Fibroblast of skin of abdomen (primary cell): ENCODE measurements around the gene ANO1.
A peak's percentile ranks its signal among the peaks of the same experiment; 100 is the strongest.
"Not testable (repeated sequence)": the region's sequence is repeated elsewhere in the genome, so short reads cannot be mapped to it uniquely, and the experiment has no call there.

Source experiments
- DNase-seq: peaks from one replicate; pipeline ENCODE4 v3.0.0-alpha.2; 2013

Gene ANO1

DNA sequence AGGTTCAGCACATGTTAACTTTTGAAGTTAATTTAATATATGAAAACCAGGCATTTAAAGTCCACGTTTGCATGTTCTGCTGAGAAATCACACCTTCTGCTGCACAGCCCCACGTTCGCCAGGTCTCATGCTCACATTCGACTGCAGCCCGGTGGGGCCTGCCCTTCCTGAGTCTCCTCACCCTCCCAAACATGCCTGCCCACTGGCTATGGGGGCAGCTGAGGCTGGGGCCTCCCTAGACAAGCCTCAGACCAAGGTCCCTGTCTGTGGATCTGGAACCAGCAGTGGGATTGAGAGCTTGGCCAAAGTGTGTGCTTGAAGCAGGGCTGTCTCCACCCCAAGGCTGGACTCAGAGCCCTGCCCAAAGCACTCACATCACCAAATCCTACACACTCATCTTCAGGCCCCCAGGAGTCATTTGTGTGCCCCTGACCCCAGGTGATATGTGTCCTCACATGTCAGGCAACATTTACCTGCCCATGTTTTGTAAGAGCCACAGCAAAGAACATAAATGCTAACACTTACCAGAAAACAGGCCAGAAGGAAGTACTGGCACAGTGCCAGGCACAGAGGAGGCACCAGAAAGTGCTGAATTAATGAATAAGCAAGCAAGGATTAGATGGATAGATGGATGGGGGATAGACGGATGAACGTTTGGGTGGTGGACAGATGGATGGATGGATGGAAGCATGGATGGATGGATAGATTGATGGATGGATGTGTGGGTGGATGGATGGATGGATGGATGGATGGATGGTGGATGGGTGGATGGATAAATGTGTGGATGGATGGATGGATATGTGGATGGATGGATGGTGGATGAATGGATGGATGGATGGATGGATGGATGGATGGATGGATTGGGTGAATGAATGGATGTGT lies 115.5 kb downstream of the ANO1 start:
- no peak for DNase-seq

GRCh38 chr11:70194792-70195791 lies 117.0 kb downstream of the ANO1 start:
- DNase-seq = no peak

GRCh38 chr11:70200212-70200844 lies 122.2 kb downstream of the ANO1 start:
- no peak for DNase-seq

DNA sequence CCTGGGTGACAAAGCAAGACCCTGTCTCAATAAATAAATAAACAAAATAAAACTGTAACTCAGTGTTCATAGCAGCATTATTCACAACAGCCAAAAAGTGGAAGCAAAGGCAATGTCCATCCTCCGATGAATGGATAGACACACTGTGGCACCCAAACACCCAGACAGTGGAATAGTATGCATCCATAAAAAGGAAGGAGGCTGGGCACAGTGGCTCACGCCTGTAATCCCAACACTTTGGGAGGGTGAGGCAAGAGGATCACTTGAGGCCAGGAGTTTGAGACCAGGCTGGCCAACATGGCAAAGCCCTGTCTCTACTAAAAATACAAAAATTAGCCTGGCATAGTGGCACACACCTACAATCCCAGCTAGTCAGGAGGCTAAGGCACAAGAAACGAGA lies 122.9 kb downstream of the ANO1 start:
- not testable (repeated sequence) for DNase-seq

DNA sequence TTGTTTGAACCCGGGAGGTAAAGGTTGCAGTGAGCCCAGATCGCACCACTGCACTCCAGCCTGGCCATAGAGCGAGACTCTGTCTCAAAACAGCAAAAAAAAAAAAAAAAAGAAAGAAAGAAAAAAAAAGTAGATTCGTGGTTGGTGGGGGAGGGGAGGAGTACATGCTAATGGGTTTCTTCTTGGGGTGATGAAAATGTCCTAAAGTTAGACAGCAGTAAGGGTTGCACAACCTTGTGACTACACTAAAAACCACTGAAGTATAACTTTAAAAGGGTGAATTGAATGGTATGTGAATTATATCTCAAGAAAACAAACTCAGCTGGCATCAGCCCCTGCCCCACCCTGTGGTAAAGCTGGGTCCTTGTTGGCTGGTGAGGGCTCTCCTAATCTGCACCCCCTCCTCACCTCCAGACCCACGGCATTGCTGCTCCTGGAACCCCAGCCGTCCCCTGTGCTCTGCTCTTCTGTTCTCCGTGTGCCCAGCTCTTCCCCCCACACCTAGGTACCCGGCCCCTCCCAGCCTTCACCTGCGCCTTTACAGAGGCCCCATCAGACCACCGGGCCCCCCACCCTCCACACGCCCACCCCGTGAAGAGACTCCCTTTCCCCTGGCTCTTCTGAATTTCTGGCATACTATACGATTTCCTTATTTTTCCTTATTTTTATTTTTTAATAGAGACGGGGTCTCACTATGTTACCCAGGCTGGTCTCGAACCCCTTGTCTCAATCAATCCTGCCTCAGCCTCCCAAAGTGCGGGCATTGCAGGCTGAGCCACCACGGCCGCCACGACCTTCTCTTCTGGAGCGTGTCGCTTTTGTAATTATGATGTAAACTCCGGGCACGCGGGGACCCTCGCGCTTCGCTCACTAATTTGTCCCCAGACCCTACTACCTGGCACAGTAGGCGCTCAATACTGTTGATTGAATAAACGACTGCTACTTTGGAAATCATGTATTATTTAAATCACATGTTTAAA lies 124.1 kb downstream of the ANO1 start:
- peak; percentile 33 for DNase-seq

- DNase-seq = peak; percentile 92
Measured at GRCh38 chr11:70202920-70203750, 125.0 kb downstream of the ANO1 start, which contains the start of gene FADD. Gene FADD (plus strand): TSS chr11:70203296. CDS start chr11:70203460, 164 bp downstream.

DNA sequence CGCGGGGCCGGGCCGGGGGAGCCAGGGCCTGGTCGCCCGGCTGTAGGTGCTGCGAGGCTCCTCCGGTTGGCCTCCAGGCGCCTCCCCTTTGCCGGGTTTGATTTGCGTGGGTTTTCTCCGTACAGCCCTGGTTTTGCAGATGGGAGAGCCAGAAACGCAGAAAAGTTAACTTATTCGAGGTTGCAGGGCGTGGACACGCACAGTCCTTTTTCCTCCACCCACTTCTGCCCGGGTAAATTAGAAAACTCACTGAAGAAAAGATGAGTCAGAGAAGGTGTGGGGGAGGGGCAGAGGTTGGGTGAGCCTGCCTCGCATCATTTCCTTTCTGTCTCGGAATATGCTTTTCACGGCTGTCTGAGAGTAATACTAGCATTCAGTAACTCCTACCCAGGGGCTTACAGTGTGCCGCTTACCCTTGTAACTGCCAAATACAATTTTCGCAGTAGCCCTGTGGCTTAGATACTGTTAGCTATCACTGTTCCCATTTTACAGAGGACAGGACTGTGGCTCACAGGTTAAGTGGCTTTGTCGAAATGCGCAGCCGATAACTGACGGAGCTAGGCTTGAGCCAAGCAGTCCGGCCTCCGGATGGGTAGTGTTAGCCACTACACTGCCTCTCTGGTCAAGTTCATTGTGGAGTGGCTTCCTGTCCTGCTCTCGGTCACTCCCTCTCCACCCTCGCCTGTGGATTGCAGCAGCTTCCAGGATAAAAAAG lies 125.8 kb downstream of the ANO1 start:
- peak; percentile 87 for DNase-seq

DNA sequence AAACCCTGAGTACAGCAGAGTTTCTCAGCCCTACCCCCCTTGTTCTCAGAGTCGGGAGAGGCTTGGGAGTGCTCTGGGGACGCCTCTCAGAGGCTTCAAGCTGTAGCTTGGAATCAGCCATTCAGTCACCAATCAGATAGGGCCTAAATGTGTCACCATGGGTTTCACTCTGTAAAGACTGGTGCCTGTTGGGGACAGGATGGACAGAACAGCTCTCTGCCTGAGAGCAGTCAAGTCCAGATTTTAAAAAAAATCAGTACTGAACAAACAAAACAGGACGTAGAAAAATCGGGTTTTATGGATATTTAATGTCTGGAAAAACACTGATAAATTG lies 126.3 kb downstream of the ANO1 start:
- no peak for DNase-seq

GRCh38 chr11:70205049-70205725 lies 127.1 kb downstream of the ANO1 start:
- DNase-seq = no peak

GRCh38 chr11:70205766-70206165 lies 127.6 kb downstream of the ANO1 start:
- DNase-seq = no peak

DNA sequence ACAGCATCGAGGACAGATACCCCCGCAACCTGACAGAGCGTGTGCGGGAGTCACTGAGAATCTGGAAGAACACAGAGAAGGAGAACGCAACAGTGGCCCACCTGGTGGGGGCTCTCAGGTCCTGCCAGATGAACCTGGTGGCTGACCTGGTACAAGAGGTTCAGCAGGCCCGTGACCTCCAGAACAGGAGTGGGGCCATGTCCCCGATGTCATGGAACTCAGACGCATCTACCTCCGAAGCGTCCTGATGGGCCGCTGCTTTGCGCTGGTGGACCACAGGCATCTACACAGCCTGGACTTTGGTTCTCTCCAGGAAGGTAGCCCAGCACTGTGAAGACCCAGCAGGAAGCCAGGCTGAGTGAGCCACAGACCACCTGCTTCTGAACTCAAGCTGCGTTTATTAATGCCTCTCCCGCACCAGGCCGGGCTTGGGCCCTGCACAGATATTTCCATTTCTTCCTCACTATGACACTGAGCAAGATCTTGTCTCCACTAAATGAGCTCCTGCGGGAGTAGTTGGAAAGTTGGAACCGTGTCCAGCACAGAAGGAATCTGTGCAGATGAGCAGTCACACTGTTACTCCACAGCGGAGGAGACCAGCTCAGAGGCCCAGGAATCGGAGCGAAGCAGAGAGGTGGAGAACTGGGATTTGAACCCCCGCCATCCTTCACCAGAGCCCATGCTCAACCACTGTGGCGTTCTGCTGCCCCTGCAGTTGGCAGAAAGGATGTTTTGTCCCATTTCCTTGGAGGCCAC lies 128.3 kb downstream of the ANO1 start:
- no peak for DNase-seq

- no peak for DNase-seq
Measured at GRCh38 chr11:70206982-70207376, 128.9 kb downstream of the ANO1 start.

GRCh38 chr11:70207531-70208131 lies 129.5 kb downstream of the ANO1 start:
- DNase-seq = no peak

- no peak for DNase-seq
Measured at GRCh38 chr11:70209391-70209912, 131.3 kb downstream of the ANO1 start.

GRCh38 chr11:70210051-70210501 lies 132.0 kb downstream of the ANO1 start:
- peak; percentile 61 for DNase-seq

- no peak for DNase-seq
Measured at GRCh38 chr11:70210530-70210929, 132.4 kb downstream of the ANO1 start.

DNA sequence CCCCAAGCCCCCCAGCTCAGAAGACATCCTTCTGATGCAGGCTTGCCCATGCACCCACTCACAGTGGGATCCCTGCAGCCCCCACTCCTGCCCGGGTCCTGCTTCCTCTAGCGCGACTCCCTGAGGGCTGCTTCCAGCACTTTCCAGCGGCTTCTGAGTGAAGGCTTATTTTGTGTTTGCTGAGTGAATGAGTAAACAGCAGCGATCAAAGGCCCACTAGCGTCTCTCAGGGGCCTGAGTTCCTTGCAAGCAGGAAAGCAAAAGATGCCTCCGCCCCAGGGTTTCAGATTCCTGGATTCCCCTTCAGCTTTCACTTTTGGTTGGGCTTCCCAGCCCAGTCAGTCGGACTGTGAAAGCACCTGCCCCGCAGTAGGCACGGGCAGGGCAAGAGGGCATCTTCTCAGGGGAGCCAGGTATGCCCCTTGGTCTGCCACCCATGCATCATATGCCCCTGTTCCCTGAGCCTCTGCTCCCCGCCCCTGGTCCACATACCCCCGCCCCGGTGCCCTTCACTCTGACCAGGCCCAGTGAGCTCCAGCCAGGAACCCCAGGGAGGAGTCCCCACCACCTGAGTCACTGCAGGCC lies 134.2 kb downstream of the ANO1 start:
- no peak for DNase-seq
